ENCODE data around the gene SAMM50.

SAMM50 gene

DNA sequence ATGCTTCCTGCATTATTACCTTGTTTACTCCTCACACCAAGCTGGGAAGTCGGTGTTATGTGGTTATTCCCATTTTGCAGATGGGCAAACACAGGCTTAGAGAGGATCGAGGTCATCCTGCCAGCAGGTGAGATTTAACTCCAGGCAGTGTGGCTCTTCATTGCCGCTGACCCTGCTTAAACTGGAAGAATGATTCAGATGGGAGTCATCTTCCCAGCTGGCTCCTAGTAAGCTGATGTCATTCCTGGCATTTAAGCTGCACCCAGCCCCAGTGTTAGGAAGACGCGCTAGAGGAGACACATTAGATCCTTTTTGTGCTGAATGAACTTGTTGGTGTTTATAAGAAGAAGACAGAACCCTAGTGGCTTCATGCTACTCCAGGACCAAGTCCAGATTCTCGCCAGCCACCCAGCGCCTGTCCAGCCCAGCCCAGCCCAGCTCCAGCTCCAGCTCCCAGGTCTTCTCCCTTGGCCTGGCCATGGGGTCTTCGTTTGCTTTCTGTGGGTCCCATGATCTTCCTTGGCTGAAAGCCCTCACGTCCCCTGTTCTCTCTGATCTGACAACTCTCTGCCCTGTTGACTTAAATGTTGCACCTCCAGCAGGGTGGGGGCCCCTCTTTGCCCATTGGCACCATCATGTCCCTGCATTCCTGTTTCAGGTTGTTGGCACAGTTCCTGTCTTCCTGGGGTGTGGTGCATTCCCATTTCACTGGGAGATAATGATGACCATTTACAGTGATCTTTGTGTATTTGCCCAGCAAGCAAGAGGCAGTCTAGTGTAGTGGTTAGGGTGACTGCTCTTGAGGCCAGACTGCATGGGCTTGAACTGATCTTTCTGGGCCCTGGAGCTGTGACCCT is 82.5 kb downstream of the SAMM50 start:
- no peaks in the 10 kb centered on the region for H3K9me3 ChIP-seq (ENCODE audit: insufficient read depth, low read length)
- no peaks in the 10 kb centered on the region for H3K9me2 ChIP-seq (replicated peaks; ENCODE audit: insufficient read depth, low read length)
- H3K9ac ChIP-seq (ENCODE audit: low read length), result no peak overlapping the region
- H3K27ac ChIP-seq (ENCODE audit: low read depth, low read length), result no peak overlapping the region
- H4K20me1 ChIP-seq (ENCODE audit: low read depth, low read length), result no peaks in the 10 kb centered on the region
- H3K79me2 ChIP-seq (ENCODE audit: insufficient read depth, low read length), result no peaks in the 10 kb centered on the region
- no peaks in the 10 kb centered on the region for H3K36me3 ChIP-seq (ENCODE audit: low read length)
- no peaks in the 10 kb centered on the region for H3K27me3 ChIP-seq (ENCODE audit: low read length)
- TF ChIP-seq, protein P1, sequence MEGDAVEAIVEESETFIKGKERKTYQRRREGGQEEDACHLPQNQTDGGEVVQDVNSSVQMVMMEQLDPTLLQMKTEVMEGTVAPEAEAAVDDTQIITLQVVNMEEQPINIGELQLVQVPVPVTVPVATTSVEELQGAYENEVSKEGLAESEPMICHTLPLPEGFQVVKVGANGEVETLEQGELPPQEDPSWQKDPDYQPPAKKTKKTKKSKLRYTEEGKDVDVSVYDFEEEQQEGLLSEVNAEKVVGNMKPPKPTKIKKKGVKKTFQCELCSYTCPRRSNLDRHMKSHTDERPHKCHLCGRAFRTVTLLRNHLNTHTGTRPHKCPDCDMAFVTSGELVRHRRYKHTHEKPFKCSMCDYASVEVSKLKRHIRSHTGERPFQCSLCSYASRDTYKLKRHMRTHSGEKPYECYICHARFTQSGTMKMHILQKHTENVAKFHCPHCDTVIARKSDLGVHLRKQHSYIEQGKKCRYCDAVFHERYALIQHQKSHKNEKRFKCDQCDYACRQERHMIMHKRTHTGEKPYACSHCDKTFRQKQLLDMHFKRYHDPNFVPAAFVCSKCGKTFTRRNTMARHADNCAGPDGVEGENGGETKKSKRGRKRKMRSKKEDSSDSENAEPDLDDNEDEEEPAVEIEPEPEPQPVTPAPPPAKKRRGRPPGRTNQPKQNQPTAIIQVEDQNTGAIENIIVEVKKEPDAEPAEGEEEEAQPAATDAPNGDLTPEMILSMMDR (IDR thresholded peaks at IDR 0.05; ENCODE audit: insufficient read depth, low read length, poor library complexity, severe bottlenecking), result no peak
- TF ChIP-seq EZH2phosphoT487 (conservative IDR thresholded peaks at IDR 0.05; ENCODE audit: low read length), result no peak
- no peak overlapping the region for H2AFZ ChIP-seq (ENCODE audit: low read depth, low read length, severe bottlenecking)
- H3K4me3 ChIP-seq (ENCODE audit: insufficient read depth, low read length, poor library complexity, severe bottlenecking), result no peak overlapping the region
- no peaks in the 10 kb centered on the region for H3F3A ChIP-seq (ENCODE audit: insufficient read depth)
- no peak overlapping the region for H3K4me2 ChIP-seq (ENCODE audit: low read depth, low read length, poor library complexity, severe bottlenecking)

DNA sequence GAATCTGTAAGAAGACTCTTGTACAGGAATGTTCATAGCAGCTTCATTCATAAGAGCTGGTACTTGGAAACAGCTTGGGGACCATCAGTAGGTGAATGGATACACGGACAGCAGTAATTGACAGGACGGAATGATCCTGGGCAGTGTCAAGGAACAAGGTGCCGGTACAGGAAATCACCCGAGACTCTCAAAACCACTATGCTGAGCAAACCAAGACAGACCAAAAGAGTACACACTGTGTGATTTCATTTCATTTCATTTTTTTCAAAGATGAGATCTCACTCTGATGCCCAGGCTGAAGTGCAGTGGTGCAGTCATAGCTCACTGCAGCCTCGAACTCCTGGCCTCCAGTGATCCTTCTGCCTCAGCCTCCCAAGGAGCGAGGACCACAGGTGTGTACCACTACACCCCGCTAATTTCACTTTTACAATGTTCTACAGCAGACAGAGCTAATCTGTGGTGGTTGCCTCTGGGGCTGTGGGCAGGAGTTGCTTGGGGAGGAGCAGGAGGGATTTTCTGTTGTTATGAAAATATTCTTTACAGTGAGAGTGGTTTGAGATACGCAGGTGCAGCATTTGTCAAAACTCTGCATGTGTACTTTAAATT is 84.4 kb downstream of the SAMM50 start:
- no peaks in the 10 kb centered on the region for H3K79me2 ChIP-seq (ENCODE audit: insufficient read depth, low read length)
- H3K27ac ChIP-seq (ENCODE audit: low read depth, low read length), result no peak overlapping the region
- H4K20me1 ChIP-seq (ENCODE audit: low read depth, low read length), result no peaks in the 10 kb centered on the region
- H3K4me3 ChIP-seq (ENCODE audit: insufficient read depth, low read length, poor library complexity, severe bottlenecking), result no peak overlapping the region
- H3K36me3 ChIP-seq (ENCODE audit: low read length), result no peaks in the 10 kb centered on the region
- no peak overlapping the region for H2AFZ ChIP-seq (ENCODE audit: low read depth, low read length, severe bottlenecking)
- H3F3A ChIP-seq (ENCODE audit: insufficient read depth), result no peaks in the 10 kb centered on the region
- H3K9me3 ChIP-seq (ENCODE audit: insufficient read depth, low read length), result no peaks in the 10 kb centered on the region
- H3K9me2 ChIP-seq (replicated peaks; ENCODE audit: insufficient read depth, low read length), result no peaks in the 10 kb centered on the region
- no peak overlapping the region for H3K9ac ChIP-seq (ENCODE audit: low read length)
- no peaks in the 10 kb centered on the region for H3K27me3 ChIP-seq (ENCODE audit: low read length)
- no peak for TF ChIP-seq EZH2phosphoT487 (conservative IDR thresholded peaks at IDR 0.05; ENCODE audit: low read length)
- TF ChIP-seq, protein P1 (IDR thresholded peaks at IDR 0.05; ENCODE audit: insufficient read depth, low read length, poor library complexity, severe bottlenecking), result no peak
- no peak overlapping the region for H3K4me2 ChIP-seq (ENCODE audit: low read depth, low read length, poor library complexity, severe bottlenecking)

DNA sequence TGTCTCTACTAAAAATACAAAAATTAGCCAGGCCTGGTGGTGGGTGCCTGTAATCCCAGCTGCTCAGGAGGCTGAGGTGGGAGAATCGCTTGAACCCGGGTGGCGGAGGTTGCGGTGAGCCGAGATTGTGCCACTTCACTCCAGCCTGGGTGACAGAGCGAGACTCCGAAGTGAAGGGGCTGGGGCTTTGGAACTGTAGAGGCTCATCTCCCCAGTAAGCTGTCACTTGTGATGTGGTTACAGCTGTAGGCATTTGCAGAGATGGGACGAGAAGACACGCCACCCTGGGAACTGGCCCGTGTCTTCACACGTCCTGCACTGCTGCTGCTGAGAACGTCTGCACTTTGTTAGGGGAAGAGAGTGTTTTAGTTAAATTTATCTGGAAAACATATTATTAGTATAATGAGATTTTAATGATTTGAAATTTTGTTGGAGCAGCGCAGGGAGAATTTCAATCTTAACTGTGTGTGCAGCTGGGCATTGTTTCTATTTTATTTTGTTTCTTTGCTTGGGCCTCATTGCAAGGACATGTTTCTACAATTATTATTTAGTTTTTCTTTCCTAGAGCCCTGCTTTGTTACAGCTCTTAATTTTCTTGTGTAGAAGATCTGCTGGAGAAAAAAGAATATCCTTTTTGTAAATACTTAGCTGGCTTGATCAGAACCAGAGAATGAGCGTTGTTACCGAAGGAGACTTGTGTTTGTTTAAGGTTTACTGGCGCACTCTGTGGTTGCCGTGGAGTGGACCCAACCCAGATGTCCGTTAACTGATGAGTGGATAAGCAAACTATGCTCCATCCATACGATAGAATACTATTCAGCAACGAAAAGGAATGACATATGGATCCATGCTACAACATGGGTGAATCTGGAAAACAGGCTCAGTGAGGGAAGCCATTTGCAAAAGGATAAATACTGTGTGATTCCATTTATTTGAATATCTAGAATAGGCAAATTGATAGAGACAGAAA is 87.3 kb downstream of the SAMM50 start:
- no peaks in the 10 kb centered on the region for H3K27me3 ChIP-seq (ENCODE audit: low read length)
- H3F3A ChIP-seq (ENCODE audit: insufficient read depth), result no peaks in the 10 kb centered on the region
- TF ChIP-seq, protein P1 (IDR thresholded peaks at IDR 0.05; ENCODE audit: insufficient read depth, low read length, poor library complexity, severe bottlenecking), result no peak
- no peak for TF ChIP-seq EZH2phosphoT487 (conservative IDR thresholded peaks at IDR 0.05; ENCODE audit: low read length)
- H3K9me3 ChIP-seq (ENCODE audit: insufficient read depth, low read length), result no peaks in the 10 kb centered on the region
- no peaks in the 10 kb centered on the region for H3K36me3 ChIP-seq (ENCODE audit: low read length)
- no peak overlapping the region for H3K4me2 ChIP-seq (ENCODE audit: low read depth, low read length, poor library complexity, severe bottlenecking)
- no peaks in the 10 kb centered on the region for H3K9me2 ChIP-seq (replicated peaks; ENCODE audit: insufficient read depth, low read length)
- H3K4me3 ChIP-seq (ENCODE audit: insufficient read depth, low read length, poor library complexity, severe bottlenecking), result no peak overlapping the region
- H3K9ac ChIP-seq (ENCODE audit: low read length), result no peak overlapping the region
- H3K79me2 ChIP-seq (ENCODE audit: insufficient read depth, low read length), result no peaks in the 10 kb centered on the region
- H3K27ac ChIP-seq (ENCODE audit: low read depth, low read length), result no peak overlapping the region
- H2AFZ ChIP-seq (ENCODE audit: low read depth, low read length, severe bottlenecking), result no peak overlapping the region
- no peaks in the 10 kb centered on the region for H4K20me1 ChIP-seq (ENCODE audit: low read depth, low read length)

All from SU-DHL-6 (cell line).